ENCODE measurements around the gene ANP32E.
"Not testable (repeated sequence)": the region's sequence is repeated elsewhere in the genome, so short reads cannot be mapped to it uniquely, and the experiment has no call there.

The ANP32E gene

DNA sequence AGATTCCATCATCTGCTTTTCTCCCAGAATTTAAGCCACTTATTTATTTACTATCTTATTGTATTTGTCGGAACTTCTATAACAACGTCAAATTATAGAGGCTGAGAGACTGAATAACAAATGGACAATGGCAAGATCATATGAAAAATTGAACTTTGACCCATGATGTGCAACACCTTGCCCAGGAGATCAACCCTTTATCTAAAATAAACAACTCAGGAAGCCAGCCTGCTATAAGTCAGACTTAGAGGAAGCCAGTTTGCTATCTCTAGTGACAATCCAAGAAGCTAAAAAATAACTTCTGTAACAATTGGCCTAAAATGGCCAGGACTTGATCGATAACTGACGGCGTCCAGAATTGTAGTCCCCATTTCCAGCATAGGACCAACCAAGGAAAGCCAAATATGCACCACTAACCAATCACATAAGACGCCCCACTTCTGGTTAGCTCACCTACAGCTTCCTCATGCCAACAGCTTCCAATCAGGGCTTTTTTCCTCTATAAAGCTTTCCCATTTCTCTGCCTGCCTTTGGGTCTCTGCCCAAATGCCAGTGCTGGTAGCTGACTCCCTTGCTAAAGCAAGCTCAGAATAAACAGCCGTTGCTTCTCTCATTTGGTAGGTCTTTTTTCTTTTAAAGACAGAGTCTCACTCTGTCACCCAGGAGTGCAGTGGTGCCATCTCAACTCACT is 28.5 kb downstream of the ANP32E start:
- Histone ChIP-seq H3K4me3 (ENCODE audit: low read length) (no peak overlapping the region), H3K27ac (ENCODE audit: low read length) (no peak overlapping the region), H3K9ac (ENCODE audit: low read length) (no peak overlapping the region), H3K9me3 (ENCODE audit: control insufficient read depth, low read depth, low read length) (no peaks in the 10 kb centered on the region), H3K4me1 (ENCODE audit: control insufficient read depth, low read depth, low read length) (no peaks in the 10 kb centered on the region), H3K27me3 (ENCODE audit: control insufficient read depth, insufficient read depth, low read length) (no peaks in the 10 kb centered on the region), H3K36me3 (ENCODE audit: control insufficient read depth, low read depth, low read length) (no peaks in the 10 kb centered on the region)

GRCh38 chr1:150196417-150196816 is 39.5 kb downstream of the ANP32E start:
- Histone ChIP-seq H3K9me3 (ENCODE audit: control insufficient read depth, low read depth, low read length) (no peaks in the 10 kb centered on the region), H3K4me3 (ENCODE audit: low read length) (no peak overlapping the region), H3K27me3 (ENCODE audit: control insufficient read depth, insufficient read depth, low read length) (no peaks in the 10 kb centered on the region), H3K9ac (ENCODE audit: low read length) (no peak overlapping the region), H3K4me1 (ENCODE audit: control insufficient read depth, low read depth, low read length) (no peaks in the 10 kb centered on the region), H3K36me3 (ENCODE audit: control insufficient read depth, low read depth, low read length) (no peaks in the 10 kb centered on the region), H3K27ac (ENCODE audit: low read length) (no peak overlapping the region)

DNA sequence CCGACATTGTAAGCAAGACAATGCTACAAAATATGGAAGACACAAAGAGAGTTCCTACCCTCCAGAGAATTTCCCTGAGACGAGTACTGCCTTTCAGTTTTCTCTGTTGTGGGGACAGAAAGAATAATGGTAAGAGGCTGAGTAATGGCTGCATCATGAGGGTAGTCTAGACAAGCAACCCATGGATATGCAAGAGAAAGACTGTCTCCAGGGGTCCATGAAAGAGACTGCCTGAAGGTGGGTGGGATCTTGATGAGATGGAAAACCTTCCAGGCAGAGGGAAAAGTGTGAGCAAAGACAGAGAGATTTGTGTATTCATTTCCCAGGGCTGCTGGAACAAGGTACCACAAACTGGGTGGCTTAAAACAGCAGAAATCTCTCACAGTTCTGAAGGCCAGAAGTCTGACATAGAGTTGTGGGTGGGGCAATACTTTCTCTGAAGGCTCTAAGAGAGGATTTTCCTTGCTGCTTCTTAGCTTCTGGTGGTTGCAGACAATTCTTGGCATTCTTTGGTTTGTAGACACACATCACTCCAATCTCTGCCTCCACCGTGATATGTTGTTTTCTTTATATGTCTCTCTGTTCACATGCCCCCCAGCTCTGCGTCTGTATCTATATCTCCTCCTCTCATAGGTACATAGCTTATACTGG is 41.4 kb downstream of the ANP32E start:
- no peak overlapping the region for H3K9ac ChIP-seq (ENCODE audit: low read length)
- no peaks in the 10 kb centered on the region for H3K9me3 ChIP-seq (ENCODE audit: control insufficient read depth, low read depth, low read length)
- no peaks in the 10 kb centered on the region for H3K4me1 ChIP-seq (ENCODE audit: control insufficient read depth, low read depth, low read length)
- no peaks in the 10 kb centered on the region for H3K36me3 ChIP-seq (ENCODE audit: control insufficient read depth, low read depth, low read length)
- H3K27me3 ChIP-seq (ENCODE audit: control insufficient read depth, insufficient read depth, low read length), result no peaks in the 10 kb centered on the region
- H3K4me3 ChIP-seq (ENCODE audit: low read length), result no peak overlapping the region
- no peak overlapping the region for H3K27ac ChIP-seq (ENCODE audit: low read length)

DNA sequence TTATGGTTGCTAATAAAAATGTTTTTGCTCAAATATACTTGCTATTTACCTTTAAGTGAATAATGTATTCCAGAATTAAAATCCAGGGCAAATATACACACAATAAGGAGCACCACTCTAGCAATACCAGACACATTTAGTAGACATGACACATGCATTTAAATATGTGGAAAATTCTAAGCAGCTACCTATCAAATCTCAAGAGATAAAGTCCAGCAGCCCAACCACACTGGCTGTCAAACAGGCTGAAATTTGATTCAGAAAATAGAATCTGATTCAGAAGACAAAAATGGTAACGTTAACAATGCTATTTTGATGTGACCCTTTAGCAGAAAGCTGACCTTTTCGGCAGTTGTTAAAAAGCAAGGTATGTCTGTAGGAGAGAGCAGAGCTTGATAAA is 43.9 kb downstream of the ANP32E start:
- H3K4me3 ChIP-seq (ENCODE audit: low read length), result no peak overlapping the region
- no peak overlapping the region for H3K9ac ChIP-seq (ENCODE audit: low read length)
- H3K36me3 ChIP-seq (ENCODE audit: control insufficient read depth, low read depth, low read length), result no peaks in the 10 kb centered on the region
- no peaks in the 10 kb centered on the region for H3K4me1 ChIP-seq (ENCODE audit: control insufficient read depth, low read depth, low read length)
- no peaks in the 10 kb centered on the region for H3K27me3 ChIP-seq (ENCODE audit: control insufficient read depth, insufficient read depth, low read length)
- no peaks in the 10 kb centered on the region for H3K9me3 ChIP-seq (ENCODE audit: control insufficient read depth, low read depth, low read length)
- no peak overlapping the region for H3K27ac ChIP-seq (ENCODE audit: low read length)

DNA sequence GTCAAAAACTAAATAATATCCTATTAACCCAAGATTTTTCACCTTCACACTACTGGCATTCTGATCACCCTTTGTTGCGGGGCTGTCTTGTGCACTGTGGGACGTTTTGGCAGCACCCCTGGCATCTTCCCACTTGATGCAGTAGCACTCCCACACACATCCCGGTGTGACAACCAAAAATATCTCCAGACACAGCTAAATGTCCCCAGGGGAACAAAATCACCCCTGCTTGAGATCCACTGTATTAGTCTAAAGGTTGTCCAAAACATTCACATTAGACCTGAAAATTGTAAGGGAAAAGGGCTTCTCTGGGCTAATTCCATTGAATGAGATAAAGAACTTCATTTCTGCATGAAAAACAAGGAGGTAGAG is 48.4 kb downstream of the ANP32E start:
- Histone ChIP-seq H3K4me1 (ENCODE audit: control insufficient read depth, low read depth, low read length) (no peaks in the 10 kb centered on the region), H3K27ac (ENCODE audit: low read length) (no peak overlapping the region), H3K27me3 (ENCODE audit: control insufficient read depth, insufficient read depth, low read length) (no peaks in the 10 kb centered on the region), H3K4me3 (ENCODE audit: low read length) (no peak overlapping the region), H3K9ac (ENCODE audit: low read length) (no peak overlapping the region), H3K9me3 (ENCODE audit: control insufficient read depth, low read depth, low read length) (no peaks in the 10 kb centered on the region), H3K36me3 (ENCODE audit: control insufficient read depth, low read depth, low read length) (no peaks in the 10 kb centered on the region)

DNA sequence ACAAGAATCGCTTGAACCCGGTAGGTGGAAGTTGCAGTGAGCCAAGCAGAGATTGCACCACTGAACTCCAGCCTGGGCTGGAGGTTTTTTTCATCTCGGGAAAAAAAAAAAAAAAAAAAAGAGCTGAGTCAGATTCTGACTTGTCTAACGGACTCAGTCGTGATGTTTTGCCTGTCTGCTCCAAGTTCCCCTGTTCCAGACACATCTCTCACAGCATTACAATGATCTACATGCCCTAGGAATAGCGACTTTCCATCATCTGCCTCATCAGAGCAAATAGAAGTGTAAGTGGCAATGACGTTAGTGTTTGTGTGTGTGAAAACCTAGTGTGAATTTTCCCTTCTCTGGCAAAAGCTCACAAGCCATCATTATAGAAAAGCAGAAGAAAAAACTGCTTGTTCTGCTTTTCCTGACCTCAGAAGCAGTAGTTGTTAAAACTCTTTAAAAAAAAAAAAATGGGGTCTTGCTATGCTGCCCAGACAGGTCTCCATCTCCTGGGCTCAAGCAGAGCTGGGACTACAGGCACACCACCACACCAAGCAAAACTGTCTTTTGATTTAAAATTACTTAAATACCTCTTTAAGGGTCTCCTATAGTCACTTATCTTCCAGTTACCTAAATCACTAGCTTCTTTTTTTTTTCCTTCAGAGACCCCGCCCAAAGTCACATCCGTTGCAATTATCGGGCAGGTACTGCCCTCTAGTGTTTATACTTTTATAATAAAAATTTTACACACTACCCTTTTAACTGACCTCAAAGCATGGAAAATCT is 48.9 kb downstream of the ANP32E start:
- Histone ChIP-seq H3K9ac (ENCODE audit: low read length) (no peak overlapping the region), H3K4me3 (ENCODE audit: low read length) (no peak overlapping the region), H3K27me3 (ENCODE audit: control insufficient read depth, insufficient read depth, low read length) (no peaks in the 10 kb centered on the region)

GRCh38 chr1:150186438-150186788 is 49.5 kb downstream of the ANP32E start:
- not testable (repeated sequence) for H3K4me1 ChIP-seq (ENCODE audit: control insufficient read depth, low read depth, low read length); H3K4me3 ChIP-seq (ENCODE audit: low read length); H3K9me3 ChIP-seq (ENCODE audit: control insufficient read depth, low read depth, low read length); H3K36me3 ChIP-seq (ENCODE audit: control insufficient read depth, low read depth, low read length); H3K27me3 ChIP-seq (ENCODE audit: control insufficient read depth, insufficient read depth, low read length); H3K27ac ChIP-seq (ENCODE audit: low read length); H3K9ac ChIP-seq (ENCODE audit: low read length)

More for the DNA sequence above, 48.9 kb downstream of the ANP32E start:
- H3K4me1 ChIP-seq (ENCODE audit: control insufficient read depth, low read depth, low read length), result no peaks in the 10 kb centered on the region
- no peaks in the 10 kb centered on the region for H3K36me3 ChIP-seq (ENCODE audit: control insufficient read depth, low read depth, low read length)
- H3K9me3 ChIP-seq (ENCODE audit: control insufficient read depth, low read depth, low read length), result no peaks in the 10 kb centered on the region
- no peak overlapping the region for H3K27ac ChIP-seq (ENCODE audit: low read length)

- Histone ChIP-seq H3K4me1 (ENCODE audit: control insufficient read depth, low read depth, low read length) (no peaks in the 10 kb centered on the region), H3K27ac (ENCODE audit: low read length) (no peak overlapping the region), H3K27me3 (ENCODE audit: control insufficient read depth, insufficient read depth, low read length) (no peaks in the 10 kb centered on the region), H3K9me3 (ENCODE audit: control insufficient read depth, low read depth, low read length) (no peaks in the 10 kb centered on the region), H3K36me3 (ENCODE audit: control insufficient read depth, low read depth, low read length) (no peaks in the 10 kb centered on the region), H3K4me3 (ENCODE audit: low read length) (no peak overlapping the region), H3K9ac (ENCODE audit: low read length) (no peak overlapping the region)
Observed at GRCh38 chr1:150185481-150185880, 50.4 kb downstream of the ANP32E start.

DNA sequence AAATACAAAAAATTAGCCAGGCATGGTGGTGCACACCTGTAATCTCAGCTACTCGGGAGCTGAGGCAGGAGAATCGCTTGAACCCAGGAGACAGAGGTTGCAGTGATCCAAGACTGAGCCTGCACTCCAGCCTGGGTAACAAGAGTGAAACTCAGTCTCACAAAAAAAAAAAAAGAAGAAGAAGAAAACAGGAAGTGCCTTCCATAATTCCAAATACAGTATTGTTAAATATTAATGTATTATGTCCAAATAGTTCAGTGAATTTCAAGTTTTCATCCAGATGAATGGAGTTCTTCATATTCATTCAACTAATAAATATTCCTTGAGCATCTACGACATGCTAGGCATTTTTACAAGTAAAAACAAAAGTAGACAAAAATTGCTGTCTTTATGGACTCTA is 52.9 kb downstream of the ANP32E start:
- H3K9me3 ChIP-seq (ENCODE audit: control insufficient read depth, low read depth, low read length), result no peaks in the 10 kb centered on the region
- H3K4me3 ChIP-seq (ENCODE audit: low read length), result no peak overlapping the region
- no peaks in the 10 kb centered on the region for H3K36me3 ChIP-seq (ENCODE audit: control insufficient read depth, low read depth, low read length)
- no peaks in the 10 kb centered on the region for H3K27me3 ChIP-seq (ENCODE audit: control insufficient read depth, insufficient read depth, low read length)
- H3K9ac ChIP-seq (ENCODE audit: low read length), result no peak overlapping the region
- no peaks in the 10 kb centered on the region for H3K4me1 ChIP-seq (ENCODE audit: control insufficient read depth, low read depth, low read length)
- no peak overlapping the region for H3K27ac ChIP-seq (ENCODE audit: low read length)

DNA sequence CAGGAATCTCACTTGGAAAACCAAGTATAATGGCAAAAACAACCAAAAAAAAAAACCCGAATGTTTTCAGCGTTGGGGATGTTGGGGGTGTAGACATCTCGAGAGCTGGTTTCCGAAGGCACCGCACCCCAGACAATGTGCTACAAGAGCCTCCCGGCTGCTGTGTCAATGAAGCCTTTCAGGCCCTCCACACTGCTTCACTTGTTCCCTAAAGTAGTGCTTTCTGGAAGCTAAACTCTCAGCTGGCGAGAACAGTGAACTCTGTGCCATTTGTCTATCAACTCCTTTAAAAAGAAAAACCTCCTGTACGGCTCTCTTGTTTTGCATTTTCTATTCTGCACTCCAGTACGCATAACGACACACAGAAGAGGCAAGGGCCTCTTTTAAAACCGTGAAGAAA is 53.7 kb downstream of the ANP32E start:
- Histone ChIP-seq H3K36me3 (ENCODE audit: control insufficient read depth, low read depth, low read length) (no peaks in the 10 kb centered on the region), H3K4me1 (ENCODE audit: control insufficient read depth, low read depth, low read length) (no peaks in the 10 kb centered on the region), H3K9me3 (ENCODE audit: control insufficient read depth, low read depth, low read length) (no peaks in the 10 kb centered on the region), H3K27ac (ENCODE audit: low read length) (no peak overlapping the region), H3K9ac (ENCODE audit: low read length) (no peak overlapping the region), H3K27me3 (ENCODE audit: control insufficient read depth, insufficient read depth, low read length) (no peaks in the 10 kb centered on the region), H3K4me3 (ENCODE audit: low read length) (no peak overlapping the region)

DNA sequence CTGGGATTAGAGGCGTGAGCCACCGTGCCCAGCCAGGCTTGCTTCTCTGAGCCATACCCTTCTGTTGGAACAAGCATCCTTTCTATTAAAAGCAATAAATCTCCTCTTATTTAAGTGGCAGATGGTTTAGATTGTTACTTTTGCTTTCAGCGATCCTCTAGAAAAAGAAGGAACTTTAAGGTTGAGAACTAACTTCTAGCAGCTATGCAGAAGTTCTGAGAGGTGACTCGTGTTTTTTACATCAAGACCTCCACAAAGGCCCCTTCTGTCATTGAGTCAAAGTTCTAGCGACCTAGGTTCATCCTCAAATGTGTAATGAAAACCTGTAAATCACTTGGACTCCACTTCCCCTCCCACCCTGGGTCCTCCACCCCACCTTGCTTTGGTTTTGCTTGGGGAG is 55.4 kb downstream of the ANP32E start:
- Histone ChIP-seq H3K4me1 (ENCODE audit: control insufficient read depth, low read depth, low read length) (no peaks in the 10 kb centered on the region), H3K9me3 (ENCODE audit: control insufficient read depth, low read depth, low read length) (no peaks in the 10 kb centered on the region), H3K9ac (ENCODE audit: low read length) (no peak overlapping the region), H3K27me3 (ENCODE audit: control insufficient read depth, insufficient read depth, low read length) (no peaks in the 10 kb centered on the region), H3K4me3 (ENCODE audit: low read length) (no peak overlapping the region), H3K27ac (ENCODE audit: low read length) (no peak overlapping the region), H3K36me3 (ENCODE audit: control insufficient read depth, low read depth, low read length) (no peaks in the 10 kb centered on the region)

DNA sequence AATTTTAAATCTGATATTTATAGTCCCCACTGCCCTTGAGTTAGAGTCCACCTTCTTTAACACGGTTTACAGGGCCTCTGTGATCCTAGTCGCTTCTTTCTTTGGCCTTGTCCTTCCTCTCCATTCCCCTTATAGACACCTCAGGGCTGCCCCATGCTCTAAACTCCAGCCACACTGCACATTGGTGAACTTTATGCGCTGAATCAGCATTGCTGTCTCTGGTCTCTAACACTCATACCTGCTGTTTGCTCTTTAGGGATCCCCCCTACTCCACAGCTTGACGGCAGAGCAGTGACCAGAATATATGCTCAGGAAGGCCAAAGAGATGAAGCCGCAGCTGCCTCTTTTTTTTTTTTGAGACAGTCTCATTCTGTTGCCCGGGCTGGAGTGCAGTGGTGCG is 56.0 kb downstream of the ANP32E start:
- Histone ChIP-seq H3K27ac (ENCODE audit: low read length) (no peak overlapping the region), H3K9me3 (ENCODE audit: control insufficient read depth, low read depth, low read length) (no peaks in the 10 kb centered on the region), H3K36me3 (ENCODE audit: control insufficient read depth, low read depth, low read length) (no peaks in the 10 kb centered on the region), H3K4me3 (ENCODE audit: low read length) (no peak overlapping the region), H3K9ac (ENCODE audit: low read length) (no peak overlapping the region), H3K4me1 (ENCODE audit: control insufficient read depth, low read depth, low read length) (no peaks in the 10 kb centered on the region), H3K27me3 (ENCODE audit: control insufficient read depth, insufficient read depth, low read length) (no peaks in the 10 kb centered on the region)
